Right ventricle myocardium inferior (tissue), 1 donor: ENCODE data around the gene MBLAC1. TPM values are rescaled to one million over a fixed set of nuclear protein-coding genes. Genes with fewer than 3 reads are reported as not detected.
A peak's percentile ranks its signal among the peaks of the same experiment; 100 is the strongest.

Experiments used
- ATAC-seq: fragments of 200-7000 bp; cut with Tn5 transposase; one replicate; pipeline ENCODE4 v1.9.1; 2020; ENCODE audit warnings: mild to moderate bottlenecking, moderate library complexity
- DNase-seq: peaks from one replicate; pipeline ENCODE4 v3.0.0; 2021; ENCODE audit errors: missing footprints
- intact Hi-C: fragments of 100-400 bp; cut with DNase I; formaldehyde crosslinking; loops from one replicate; pipeline ENCODE4 v1.11.0; 2022
- total RNA-seq: library from RNA; stranded (reverse); fragmentation: NEBNext Ultra II Directional; extraction: Animal tissue kit (Norgen Biotek cat#: 25700); gene quantifications from one replicate; pipeline ENCODE4 v1.2.1, GENCODE V29; 2021
- donor health status: DM: no; HTN: yes; CAD: no; lungs with severe emphysema.

MBLAC1 gene
- total RNA-seq, 1 donor from 2014 or later: 2.1 TPM

GRCh38 chr7:100158229-100159098 lies 31.7 kb downstream of the MBLAC1 start, which contains the start of gene TRAPPC14:
TRAPPC14 (minus strand) TSS chr7:100158723; CDS start chr7:100158499, 224 bp downstream.
- ATAC-seq: peak; percentile 92
- intact Hi-C loops: no loop called here
- peak; percentile 97 for DNase-seq

- intact Hi-C loops: no loop called here
- ATAC-seq (no peak), DNase-seq (no peak)
These were observed 32.4 kb downstream of the MBLAC1 start for GRCh38 chr7:100159099-100159623.

GRCh38 chr7:100160067-100160466 lies 33.3 kb downstream of the MBLAC1 start:
- ATAC-seq (no peak), DNase-seq (no peak)
- intact Hi-C loops: no loop called here

- no peak for DNase-seq
- intact Hi-C loops: no loop called here
- no peak for ATAC-seq
These were observed 36.3 kb downstream of the MBLAC1 start for GRCh38 chr7:100163006-100163531.

- ATAC-seq (no peak), DNase-seq (no peak)
- intact Hi-C loops: no loop called here
These were observed 37.1 kb downstream of the MBLAC1 start for GRCh38 chr7:100163871-100164270.

DNA sequence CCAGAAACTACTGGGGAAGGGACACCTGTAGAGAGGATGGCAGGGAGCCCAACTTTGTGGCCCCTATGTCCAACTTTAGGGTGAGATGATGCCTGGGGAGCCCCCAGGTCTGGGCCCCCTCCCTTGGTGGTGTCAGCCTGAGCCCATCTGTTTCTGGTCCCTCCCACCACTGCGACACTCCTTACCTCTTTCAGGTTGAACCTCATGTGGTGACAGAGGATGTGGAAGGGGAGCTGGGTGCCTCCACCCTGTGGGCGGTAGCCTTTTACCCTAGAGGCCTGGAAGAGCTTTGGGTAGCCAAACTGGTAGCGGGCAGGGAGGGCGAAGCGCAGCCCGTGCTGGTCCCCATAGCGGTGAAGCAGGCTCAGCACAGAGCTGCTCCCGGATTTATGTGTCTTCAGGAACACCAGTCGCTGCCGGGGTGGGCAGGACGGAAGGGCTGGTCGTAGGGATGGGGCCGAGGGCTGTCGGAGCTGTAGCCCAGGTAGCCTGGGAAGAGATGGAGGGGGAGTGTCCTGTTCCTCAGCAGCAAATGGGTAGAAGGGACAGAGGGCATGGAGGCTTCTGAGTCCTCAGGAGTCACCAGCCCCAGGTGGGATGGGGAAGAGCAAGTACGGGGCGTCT lies 39.7 kb downstream of the MBLAC1 start:
- ATAC-seq (no peak), DNase-seq (no peak)

DNA sequence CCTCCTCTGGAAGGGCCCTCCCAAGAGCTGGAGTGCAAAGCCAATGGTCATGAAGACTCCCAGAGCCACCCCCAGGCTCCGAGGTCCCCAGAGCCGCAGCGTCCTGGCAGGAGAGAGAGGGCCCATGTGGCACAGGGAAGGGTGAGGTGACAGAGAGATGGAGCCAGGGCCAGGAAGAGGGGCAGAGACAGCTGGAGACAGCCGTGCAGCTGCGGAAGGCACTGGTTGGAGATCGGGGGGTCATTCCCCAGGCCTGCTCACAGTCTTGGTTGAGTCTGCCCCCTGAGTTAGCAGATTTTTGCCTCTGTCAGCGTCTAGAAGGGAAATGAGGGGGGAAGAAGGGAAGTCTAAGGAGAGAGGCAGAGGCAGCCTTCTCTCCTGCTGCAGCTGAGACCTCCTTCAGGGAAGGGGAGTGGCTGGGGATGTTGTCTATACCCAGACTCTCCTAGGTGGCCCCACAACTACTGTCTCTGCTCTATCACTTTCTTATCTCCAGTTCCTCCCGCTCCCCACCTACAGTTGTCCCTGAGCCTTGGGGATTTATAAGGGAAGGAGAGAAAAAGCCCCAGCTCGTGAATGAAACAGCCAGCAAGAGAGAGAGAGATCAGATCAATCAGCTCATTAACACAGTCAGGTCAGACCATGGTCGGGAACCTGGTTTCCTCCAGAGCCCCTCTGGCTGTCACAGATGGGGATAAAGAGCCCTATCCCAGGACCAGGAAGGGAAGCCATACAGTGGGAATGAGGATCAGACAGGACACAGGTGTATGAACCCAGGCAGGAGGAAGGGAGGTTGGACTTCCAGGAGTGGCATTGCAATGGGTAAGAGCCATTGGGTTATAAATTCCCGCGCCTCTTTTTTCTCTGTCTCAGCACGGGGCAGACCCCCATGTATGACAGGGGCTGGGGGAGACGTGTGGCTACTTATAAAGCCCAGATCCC lies 40.5 kb downstream of the MBLAC1 start:
- ATAC-seq (no peak), DNase-seq (no peak)
- intact Hi-C loops: no loop called here

More for the DNA sequence above, 39.7 kb downstream of the MBLAC1 start:
- intact Hi-C loops: no loop called here

DNA sequence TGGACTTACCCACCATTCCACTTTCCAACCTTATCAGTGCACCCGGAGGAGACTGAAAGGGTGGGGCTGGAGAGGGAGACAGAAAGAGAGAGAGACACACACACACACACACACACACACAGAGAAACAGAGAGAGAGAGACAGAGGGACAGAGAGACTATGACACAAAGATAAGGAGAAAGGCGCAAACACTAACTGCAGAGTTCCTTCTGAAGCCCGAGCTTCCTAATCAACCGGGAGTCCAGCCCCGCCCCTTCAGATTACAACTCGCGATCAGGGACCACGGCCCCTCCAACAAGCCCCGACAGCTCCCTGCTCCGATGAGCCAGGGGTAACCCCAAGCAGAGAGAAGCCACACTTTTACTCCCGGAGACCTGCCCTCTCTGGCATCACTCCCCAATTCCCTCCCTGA lies 41.2 kb downstream of the MBLAC1 start:
- ATAC-seq (peak; percentile 46), DNase-seq (no peak)
- intact Hi-C loops: no loop called here

- intact Hi-C loops: no loop called here
- DNase-seq (no peak), ATAC-seq (no peak)
These were observed 42.5 kb downstream of the MBLAC1 start for GRCh38 chr7:100169147-100169850.

DNA sequence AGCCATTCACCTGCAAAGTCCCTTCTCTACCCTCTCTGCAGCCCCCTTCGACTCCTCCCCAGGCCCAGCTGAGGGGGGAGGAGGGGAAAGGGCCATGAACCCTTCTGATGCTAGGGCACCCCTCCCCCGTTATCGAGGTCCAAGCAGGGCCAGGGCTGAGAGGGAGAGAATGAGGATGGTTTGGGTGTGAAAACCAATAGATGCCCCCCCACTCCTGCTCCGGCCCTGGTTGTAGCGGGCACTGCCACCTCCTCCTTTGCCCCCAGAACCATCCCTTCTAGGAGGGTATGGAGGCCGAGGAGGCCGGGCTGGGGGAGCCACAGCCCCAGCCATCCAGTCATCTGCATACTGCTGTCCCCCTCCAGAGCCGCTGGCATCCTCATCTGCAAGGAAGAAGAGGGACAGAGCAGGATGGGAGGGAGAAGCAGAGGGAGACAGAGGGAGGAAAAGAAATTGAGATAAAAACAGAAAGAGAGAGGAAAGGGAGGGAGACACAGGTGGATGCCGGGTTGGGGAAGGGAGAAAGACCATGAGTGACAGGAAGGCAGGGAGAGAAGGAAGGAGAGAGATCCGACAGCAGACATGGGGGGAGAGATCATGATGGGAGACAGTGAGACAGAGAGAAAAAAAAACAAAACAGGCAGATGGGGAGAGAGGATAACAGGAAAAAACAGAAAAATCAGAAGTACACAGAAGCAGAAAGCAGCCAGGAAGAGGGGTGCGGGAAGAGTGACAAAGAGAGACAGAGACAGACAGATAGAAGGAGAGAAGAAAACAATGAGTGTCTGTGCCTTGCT lies 43.5 kb downstream of the MBLAC1 start:
- no peak for DNase-seq

GRCh38 chr7:100171087-100171681 lies 44.4 kb downstream of the MBLAC1 start:
- intact Hi-C loops: no loop called here
- no peak for ATAC-seq
- no peak for DNase-seq

More for the DNA sequence above, 43.5 kb downstream of the MBLAC1 start:
- intact Hi-C loops: no loop called here
- ATAC-seq: no peak

- DNase-seq (no peak), ATAC-seq (no peak)
- intact Hi-C loops: no loop called here
These were observed 45.1 kb downstream of the MBLAC1 start for GRCh38 chr7:100171840-100172239.

DNA sequence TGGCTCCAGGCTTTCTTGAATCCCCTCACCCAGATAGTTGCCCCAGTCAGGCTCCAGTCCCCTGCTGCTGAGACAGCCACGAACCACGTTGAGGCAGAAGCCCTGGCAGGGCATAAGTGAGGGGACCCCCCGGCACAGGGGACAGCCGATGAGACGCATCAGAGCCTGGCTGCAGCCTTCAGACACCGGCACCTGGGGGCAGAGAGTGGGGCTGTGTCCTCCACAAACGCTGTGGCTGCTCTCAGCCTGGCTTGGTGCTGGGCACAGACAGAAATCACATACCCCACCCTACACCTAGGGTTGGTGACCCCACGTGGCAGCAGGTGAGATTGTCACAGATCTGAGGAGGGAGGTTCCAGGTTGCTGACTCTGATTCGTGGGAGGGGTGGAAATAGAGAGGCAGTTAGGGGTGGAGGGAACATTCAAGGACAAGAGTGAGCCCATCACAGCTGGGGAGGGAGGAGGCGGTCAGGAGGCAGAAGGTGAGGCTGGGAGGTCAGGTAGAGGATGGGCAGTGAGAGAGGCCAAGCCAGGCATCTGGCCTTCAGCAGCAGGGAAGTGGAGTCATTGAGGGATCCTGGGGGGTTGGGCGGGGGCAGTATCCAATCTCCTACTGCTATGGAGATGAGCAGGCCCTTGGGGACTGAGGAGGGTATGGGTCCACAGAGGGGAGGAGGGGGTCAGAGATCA lies 47.2 kb downstream of the MBLAC1 start:
- no peak for DNase-seq
- ATAC-seq: no peak

DNA sequence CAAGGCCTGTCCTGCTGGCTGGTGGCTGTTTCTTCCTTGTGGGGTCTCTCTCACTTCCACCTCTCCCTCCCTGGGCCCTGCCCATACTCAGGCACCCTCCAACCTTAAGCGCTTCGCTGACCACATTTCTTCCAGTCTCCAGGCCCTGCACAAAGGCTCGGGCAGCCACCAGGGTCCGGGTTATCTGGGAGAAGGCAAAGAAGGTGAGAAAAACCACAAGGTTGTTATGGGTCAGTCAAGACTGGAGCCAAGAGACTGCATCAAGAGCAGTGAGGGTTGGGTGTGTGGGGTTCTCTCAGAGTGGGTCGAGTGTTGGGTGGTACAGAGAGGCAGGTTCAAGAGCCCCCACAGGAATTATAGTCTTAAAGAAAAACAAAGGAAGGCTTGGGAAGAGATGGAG lies 47.8 kb downstream of the MBLAC1 start:
- ATAC-seq (no peak), DNase-seq (no peak)
- intact Hi-C loops: no loop called here

More for the DNA sequence above, 47.2 kb downstream of the MBLAC1 start:
- intact Hi-C loops: no loop called here

- intact Hi-C loops: no loop called here
- ATAC-seq: no peak
- no peak for DNase-seq
These were observed 48.6 kb downstream of the MBLAC1 start for GRCh38 chr7:100175296-100175935.
